Keratinocyte (primary cell): ENCODE measurements around the gene UBL7. TPM values are rescaled to one million over a fixed set of nuclear protein-coding genes. Genes with fewer than 3 reads are reported as not detected.
A peak's percentile ranks its signal among the peaks of the same experiment; 100 is the strongest.
"Not testable (repeated sequence)": the region's sequence is repeated elsewhere in the genome, so short reads cannot be mapped to it uniquely, and the experiment has no call there.

Experiments used
- DNase-seq: peaks from one replicate; pipeline ENCODE4 v3.0.0-alpha.2; 2011; ENCODE audit warnings: low read depth, missing footprints, low spot score
- FAIRE-seq: peaks from 2 replicates; lab custom pipeline; 2011; peaks lifted over from hg19 to GRCh38; lab: Jason Lieb, UNC
- H2AFZ ChIP-seq: 2 replicates; pipeline ENCODE4 v1.6.0; 2012; ENCODE audit warnings: low read length, control low read depth, inconsistent platforms; ENCODE audit not compliant: control insufficient read depth
- H3K27ac ChIP-seq: 2 replicates; pipeline ENCODE4 v1.5.1; 2011; ENCODE audit warnings: low read length; ENCODE audit not compliant: control insufficient read depth, insufficient read depth
- H3K27me3 ChIP-seq: 3 replicates; pipeline ENCODE4 v1.6.0; 2011; ENCODE audit warnings: low read length; ENCODE audit not compliant: control insufficient read depth, insufficient read depth; ENCODE audit errors: extremely low read depth
- H3K36me3 ChIP-seq, 2 experiments: 2 replicates in 1 of 2; 3 replicates in 1 of 2; pipeline ENCODE4 v1.5.1; 2011; ENCODE audit warnings: low read length in 2 of 2, mild to moderate bottlenecking in 1 of 2; ENCODE audit not compliant: control insufficient read depth in 2 of 2, insufficient read depth in 2 of 2; ENCODE audit errors: extremely low read depth in 1 of 2
- H3K4me1 ChIP-seq: 3 replicates; pipeline ENCODE4 v1.5.1; 2011; ENCODE audit warnings: low read length; ENCODE audit not compliant: control insufficient read depth, insufficient read depth; ENCODE audit errors: extremely low read depth
- H3K4me2 ChIP-seq: 3 replicates; pipeline ENCODE4 v1.6.0; 2011; ENCODE audit warnings: low read depth, low read length; ENCODE audit not compliant: control insufficient read depth, insufficient read depth; ENCODE audit errors: extremely low read depth
- H3K4me3 ChIP-seq, 3 experiments: fragments of 200-600 bp in 1 of 3; sonication (generic) in 1 of 3; 2 replicates in 2 of 3; 3 replicates in 1 of 3; pipeline ENCODE4 v1.5.1; 2011 to 2016; ENCODE audit warnings: low read length in 3 of 3, mild to moderate bottlenecking in 3 of 3, control low read depth in 2 of 3, inconsistent platforms in 1 of 3, low read depth in 1 of 3, mixed read lengths in 1 of 3, mixed run types in 1 of 3, moderate library complexity in 1 of 3; ENCODE audit not compliant: control insufficient read depth in 2 of 3, insufficient read depth in 2 of 3; ENCODE audit errors: extremely low read depth in 1 of 3
- H3K79me2 ChIP-seq: 2 replicates; pipeline ENCODE4 v1.6.0; 2012; ENCODE audit warnings: low read length; ENCODE audit not compliant: control insufficient read depth, insufficient read depth
- H3K9ac ChIP-seq: 3 replicates; pipeline ENCODE4 v1.6.0; 2011; ENCODE audit warnings: low read length; ENCODE audit not compliant: control insufficient read depth, insufficient read depth; ENCODE audit errors: extremely low read depth
- H3K9me1 ChIP-seq: 3 replicates; pipeline ENCODE4 v1.6.0; 2011; ENCODE audit warnings: low read length; ENCODE audit not compliant: control insufficient read depth, insufficient read depth; ENCODE audit errors: extremely low read depth
- H3K9me3 ChIP-seq: 2 replicates; pipeline ENCODE4 v1.5.1; 2012; ENCODE audit warnings: low read depth, low read length; ENCODE audit not compliant: control insufficient read depth
- H4K20me1 ChIP-seq: 3 replicates; pipeline ENCODE4 v1.6.0; 2011; ENCODE audit warnings: low read length; ENCODE audit not compliant: control insufficient read depth, insufficient read depth; ENCODE audit errors: extremely low read depth
- EZH2 ChIP-seq: IDR thresholded peaks from one replicate; pipeline ENCODE4 v1.6.1; 2012; ENCODE audit warnings: inconsistent platforms, mild to moderate bottlenecking, low read length, moderate library complexity
- dilution Hi-C: fragments of 300-500 bp; cut with MboI; formaldehyde crosslinking; loops from one replicate; pipeline ENCODE4 v1.7.0; 2020; ENCODE audit warnings: low sequenced_read_pairs; ENCODE audit not compliant: extremely low pct_ligation_motif_present
- polyA plus RNA-seq, 5 experiments: library from polyadenylated mRNA; depleted of rRNA in 3 of 5; stranded (reverse) in 3 of 5; stranded (forward) in 1 of 5; unstranded in 1 of 5; fragments of >200 nt; gene quantifications; 1 replicate in 1 of 5; 2 replicates in 3 of 5; 3 replicates in 1 of 5; pipeline versions ENCODE4 v1.2.1 to v1.2.3, GENCODE V29; 2011 to 2012; ENCODE audit warnings: missing spikeins in 2 of 5, low read depth in 1 of 5, low replicate concordance in 1 of 5
- TF ChIP-seq, protein P1 (sequence below), 3 experiments: IDR thresholded peaks in 1 of 3; conservative IDR thresholded peaks in 1 of 3; optimal IDR thresholded peaks in 1 of 3; 2 replicates in 2 of 3; 3 replicates in 1 of 3; pipeline versions ENCODE3 to v1.5.1; 2011; ENCODE audit warnings: low read length in 3 of 3, mild to moderate bottlenecking in 3 of 3, moderate library complexity in 2 of 3, control low read depth in 1 of 3, inconsistent platforms in 1 of 3; ENCODE audit not compliant: insufficient read depth in 2 of 3; ENCODE audit errors: extremely low read depth in 1 of 3

UBL7 gene
- polyA plus RNA-seq, 1 donor (not counting 4 experiments of a cell fraction or from before 2014, with no cell fraction given): 45.8 TPM

DNA sequence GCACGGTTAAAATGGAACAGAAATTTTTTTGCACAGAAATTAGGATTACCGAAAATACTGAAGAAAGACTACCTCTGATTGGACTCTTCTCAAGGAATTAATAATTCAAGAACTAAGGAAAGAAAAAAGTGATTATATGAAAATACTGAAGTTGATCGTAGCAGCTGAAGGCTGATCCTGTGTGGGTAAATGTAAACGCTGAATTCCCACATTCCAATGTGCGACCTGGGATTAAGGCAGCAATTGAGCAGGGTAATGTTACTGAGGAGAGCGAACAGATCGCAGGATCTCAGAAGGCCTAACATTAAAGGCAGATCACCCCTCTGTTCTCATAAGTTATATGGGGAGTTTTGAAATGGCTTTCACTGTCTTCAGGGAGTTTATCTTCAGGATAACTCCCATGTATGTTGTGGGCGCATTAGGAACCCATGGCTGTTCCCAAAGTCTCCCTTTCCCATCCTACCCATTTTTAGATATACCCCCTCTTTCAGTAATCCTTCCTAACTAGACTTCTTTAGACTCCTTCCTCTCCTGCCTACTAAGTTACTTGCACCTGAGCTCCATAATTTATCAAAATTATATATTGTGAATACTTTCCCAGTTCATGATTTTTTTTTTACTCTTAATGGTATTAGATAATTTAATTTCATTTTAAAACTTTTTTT is 1.0 kb upstream of the UBL7 start:
- Histone ChIP-seq H3K36me3 (peaks cover 0 to 2% of the 10 kb centered on the region in 2 experiments), H3K9me1 (no peaks in the 10 kb centered on the region), H3K4me1 (peaks cover 11% of the 10 kb centered on the region), H3K27me3 (no peaks in the 10 kb centered on the region), H3K79me2 (peaks cover 16% of the 10 kb centered on the region), H3K27ac (peak overlapping the region; percentile 1), H3K9me3 (no peaks in the 10 kb centered on the region), H3K4me3 (peak overlapping the region; percentile 69 to 88 (median 85)), H3K4me2 (peak overlapping the region; percentile 79), H4K20me1 (no peaks in the 10 kb centered on the region), H3K9ac (peak overlapping the region; percentile 86), H2AFZ (peak overlapping the region; percentile 98)
- FAIRE-seq: no peak
- dilution Hi-C loops: no loop called here
- DNase-seq: no peak
- TF ChIP-seq EZH2: no peak
- TF ChIP-seq, protein P1, sequence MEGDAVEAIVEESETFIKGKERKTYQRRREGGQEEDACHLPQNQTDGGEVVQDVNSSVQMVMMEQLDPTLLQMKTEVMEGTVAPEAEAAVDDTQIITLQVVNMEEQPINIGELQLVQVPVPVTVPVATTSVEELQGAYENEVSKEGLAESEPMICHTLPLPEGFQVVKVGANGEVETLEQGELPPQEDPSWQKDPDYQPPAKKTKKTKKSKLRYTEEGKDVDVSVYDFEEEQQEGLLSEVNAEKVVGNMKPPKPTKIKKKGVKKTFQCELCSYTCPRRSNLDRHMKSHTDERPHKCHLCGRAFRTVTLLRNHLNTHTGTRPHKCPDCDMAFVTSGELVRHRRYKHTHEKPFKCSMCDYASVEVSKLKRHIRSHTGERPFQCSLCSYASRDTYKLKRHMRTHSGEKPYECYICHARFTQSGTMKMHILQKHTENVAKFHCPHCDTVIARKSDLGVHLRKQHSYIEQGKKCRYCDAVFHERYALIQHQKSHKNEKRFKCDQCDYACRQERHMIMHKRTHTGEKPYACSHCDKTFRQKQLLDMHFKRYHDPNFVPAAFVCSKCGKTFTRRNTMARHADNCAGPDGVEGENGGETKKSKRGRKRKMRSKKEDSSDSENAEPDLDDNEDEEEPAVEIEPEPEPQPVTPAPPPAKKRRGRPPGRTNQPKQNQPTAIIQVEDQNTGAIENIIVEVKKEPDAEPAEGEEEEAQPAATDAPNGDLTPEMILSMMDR (optimal IDR thresholded peaks at IDR 0.05 in 1 of 3, IDR thresholded peaks at IDR 0.05 in 1 of 3, conservative IDR thresholded peaks at IDR 0.05 in 1 of 3; ENCODE audit: extremely low read depth in 1 of 3, insufficient read depth in 2 of 3, low read length in 3 of 3): no peak

DNA sequence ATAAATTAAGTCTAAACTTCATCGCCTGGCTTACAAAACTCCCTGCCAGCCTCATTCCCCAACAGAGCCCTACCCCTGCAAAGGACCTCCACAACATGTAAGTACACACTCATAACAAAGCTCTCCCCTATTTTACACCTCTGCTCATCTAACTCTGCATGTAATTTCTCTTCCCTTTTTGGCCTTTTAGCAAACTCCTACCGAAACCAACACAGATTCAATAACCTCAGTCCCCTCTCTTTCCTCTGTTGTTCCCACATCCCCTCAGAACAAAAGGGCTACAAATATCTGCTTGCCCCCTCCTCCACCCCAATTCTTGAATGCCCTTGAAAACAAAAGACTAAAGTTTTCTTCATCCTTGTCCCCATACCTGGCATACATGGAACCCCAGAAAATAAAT is 662 bp downstream of the UBL7 start:
- H3K4me2 ChIP-seq: peak overlapping the region; percentile 96
- H3K9me1 ChIP-seq: no peaks in the 10 kb centered on the region
- H3K27ac ChIP-seq: peak overlapping the region; percentile 83
- H4K20me1 ChIP-seq: no peaks in the 10 kb centered on the region
- H3K36me3 ChIP-seq: peaks cover 4 to 5% of the 10 kb centered on the region in 2 experiments
- H2AFZ ChIP-seq: peak overlapping the region; percentile 89
- dilution Hi-C loops: no loop called here
- H3K4me3 ChIP-seq: peak overlapping the region; percentile 69 to 88 (median 85)
- peaks cover 11% of the 10 kb centered on the region for H3K4me1 ChIP-seq
- H3K9me3 ChIP-seq: no peaks in the 10 kb centered on the region
- no peaks in the 10 kb centered on the region for H3K27me3 ChIP-seq
- DNase-seq: no peak
- TF ChIP-seq, protein P1 (optimal IDR thresholded peaks at IDR 0.05 in 1 of 3, IDR thresholded peaks at IDR 0.05 in 1 of 3, conservative IDR thresholded peaks at IDR 0.05 in 1 of 3; ENCODE audit: extremely low read depth in 1 of 3, insufficient read depth in 2 of 3, low read length in 3 of 3): no peak
- TF ChIP-seq EZH2: no peak
- FAIRE-seq: no peak
- H3K79me2 ChIP-seq: peaks cover 16% of the 10 kb centered on the region
- H3K9ac ChIP-seq: peak overlapping the region; percentile 86

DNA sequence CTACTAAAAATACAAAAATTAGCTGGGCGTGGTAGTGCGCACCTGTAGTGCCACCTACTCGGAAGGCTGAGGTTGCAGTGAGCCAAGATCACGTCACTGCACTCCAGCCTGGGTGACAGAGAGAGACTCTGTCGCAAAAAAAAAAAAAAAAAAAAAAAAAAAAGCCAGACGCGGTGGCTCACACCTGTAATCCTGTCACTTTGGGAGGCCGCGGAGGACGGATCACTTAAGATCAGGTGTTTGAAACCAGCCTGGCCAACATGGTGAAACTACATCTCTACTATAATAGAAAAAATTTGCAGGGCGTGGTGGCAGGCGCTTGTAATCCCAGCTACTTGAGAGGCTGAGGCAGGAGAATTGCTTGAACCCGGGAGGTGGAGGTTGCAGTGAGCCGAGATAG is 1.2 kb downstream of the UBL7 start:
- DNase-seq, H4K20me1 ChIP-seq, FAIRE-seq, H3K9ac ChIP-seq, H3K4me3 ChIP-seq, dilution Hi-C loops, H3K27me3 ChIP-seq, H3K9me1 ChIP-seq, H2AFZ ChIP-seq, H3K9me3 ChIP-seq, H3K27ac ChIP-seq, H3K36me3 ChIP-seq, H3K4me2 ChIP-seq: not testable (repeated sequence)
- Histone ChIP-seq H3K4me1 (peaks cover 11% of the 10 kb centered on the region), H3K79me2 (peaks cover 16% of the 10 kb centered on the region)
